ENCODE measurements around the gene SPRED2. TPM values are rescaled to one million over a fixed set of nuclear protein-coding genes. Genes with fewer than 3 reads are reported as not detected.

The SPRED2 gene
- total and polyA plus RNA-seq, 12 donors: 10.2 to 20.7 (median 17.0) TPM

DNA sequence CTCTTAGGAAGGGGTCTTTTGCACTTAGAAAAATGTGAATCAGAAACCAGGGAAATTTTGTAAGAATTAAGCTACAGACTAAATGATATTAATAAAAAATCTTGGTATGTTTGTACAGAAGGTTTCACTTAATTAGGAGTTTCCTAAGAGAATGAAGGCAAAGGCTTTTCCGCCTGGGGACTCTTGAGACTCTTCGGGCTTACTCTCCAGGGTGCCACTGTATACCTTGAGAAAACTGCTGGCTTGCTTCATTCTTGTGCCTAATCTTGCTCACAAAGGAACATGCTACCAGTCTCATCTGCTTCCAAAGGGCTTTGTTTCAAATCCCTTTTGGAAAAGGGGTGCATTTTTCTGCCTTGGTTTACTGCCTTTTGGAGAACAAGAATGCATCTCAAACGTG lies 155.3 kb downstream of the SPRED2 start:
- TF ChIP-seq, protein P1, sequence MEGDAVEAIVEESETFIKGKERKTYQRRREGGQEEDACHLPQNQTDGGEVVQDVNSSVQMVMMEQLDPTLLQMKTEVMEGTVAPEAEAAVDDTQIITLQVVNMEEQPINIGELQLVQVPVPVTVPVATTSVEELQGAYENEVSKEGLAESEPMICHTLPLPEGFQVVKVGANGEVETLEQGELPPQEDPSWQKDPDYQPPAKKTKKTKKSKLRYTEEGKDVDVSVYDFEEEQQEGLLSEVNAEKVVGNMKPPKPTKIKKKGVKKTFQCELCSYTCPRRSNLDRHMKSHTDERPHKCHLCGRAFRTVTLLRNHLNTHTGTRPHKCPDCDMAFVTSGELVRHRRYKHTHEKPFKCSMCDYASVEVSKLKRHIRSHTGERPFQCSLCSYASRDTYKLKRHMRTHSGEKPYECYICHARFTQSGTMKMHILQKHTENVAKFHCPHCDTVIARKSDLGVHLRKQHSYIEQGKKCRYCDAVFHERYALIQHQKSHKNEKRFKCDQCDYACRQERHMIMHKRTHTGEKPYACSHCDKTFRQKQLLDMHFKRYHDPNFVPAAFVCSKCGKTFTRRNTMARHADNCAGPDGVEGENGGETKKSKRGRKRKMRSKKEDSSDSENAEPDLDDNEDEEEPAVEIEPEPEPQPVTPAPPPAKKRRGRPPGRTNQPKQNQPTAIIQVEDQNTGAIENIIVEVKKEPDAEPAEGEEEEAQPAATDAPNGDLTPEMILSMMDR (IDR thresholded peaks at IDR 0.05): no peak
- Histone ChIP-seq H3K27ac (peak overlapping the region in 3 of 10 donors; percentile 47 to 59 (median 50)), H3K36me3 (peaks cover 0 to 25% (median 3%) of the 10 kb centered on the region in 9 donors), H3K27me3 (no peaks in the 10 kb centered on the region), H3K4me3 (no peak overlapping the region), H3K9me3 (no peaks in the 10 kb centered on the region), H3K4me1 (peaks cover 6 to 56% (median 38%) of the 10 kb centered on the region in 9 donors)
- DNase-seq: no peak
- intact Hi-C loops (cut with DNase I): loop anchor here in 5 of 10 donors (5.0 to 10.0 kb wide), 4 partner anchors 35 to 160 kb away; partner anchors contain the start of gene SPRED2 (in 4 of the 5)
- no peak for ATAC-seq
- 53 to 66% methylated on average over 3 of the region's 3 CpGs for WGBS, 2 donors

DNA sequence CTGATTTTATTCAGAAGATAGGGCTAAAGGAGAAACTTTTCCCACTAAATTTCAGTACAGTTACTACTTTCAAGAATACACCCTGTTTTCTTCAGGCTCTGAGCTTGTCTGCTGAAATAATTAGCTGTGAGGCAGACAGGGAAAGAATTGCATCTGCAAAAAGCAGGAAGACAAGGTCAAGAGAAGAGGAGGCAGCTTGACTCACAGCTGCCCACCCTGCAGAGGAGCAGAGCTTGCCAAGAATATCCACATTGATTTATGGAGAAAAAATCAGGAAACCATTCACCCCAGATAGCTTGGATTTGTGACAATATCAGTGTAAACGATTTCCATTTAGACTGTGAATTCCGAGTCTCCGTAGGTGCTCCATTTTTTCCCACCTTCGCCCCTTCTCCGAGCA lies 155.8 kb downstream of the SPRED2 start:
- Histone ChIP-seq H3K36me3 (peaks cover 0 to 31% (median 6%) of the 10 kb centered on the region in 9 donors), H3K27me3 (no peaks in the 10 kb centered on the region), H3K9me3 (no peaks in the 10 kb centered on the region), H3K4me3 (no peak overlapping the region), H3K27ac (peak overlapping the region in 4 of 10 donors; percentile 47 to 59 (median 50)), H3K4me1 (peaks cover 6 to 51% (median 38%) of the 10 kb centered on the region in 9 donors)
- DNase-seq: no peak
- intact Hi-C loops (cut with DNase I): loop anchor here in 5 of 10 donors (5.0 to 10.0 kb wide), 4 partner anchors 36 to 161 kb away; partner anchors contain the start of gene SPRED2 (in 4 of the 5)
- peak in 4 of 8 donors; percentile 12 to 58 (median 37) for ATAC-seq
- WGBS, 2 donors: 57 to 67% methylated on average over 5 of the region's 5 CpGs
- TF ChIP-seq, protein P1 (IDR thresholded peaks at IDR 0.05): no peak

DNA sequence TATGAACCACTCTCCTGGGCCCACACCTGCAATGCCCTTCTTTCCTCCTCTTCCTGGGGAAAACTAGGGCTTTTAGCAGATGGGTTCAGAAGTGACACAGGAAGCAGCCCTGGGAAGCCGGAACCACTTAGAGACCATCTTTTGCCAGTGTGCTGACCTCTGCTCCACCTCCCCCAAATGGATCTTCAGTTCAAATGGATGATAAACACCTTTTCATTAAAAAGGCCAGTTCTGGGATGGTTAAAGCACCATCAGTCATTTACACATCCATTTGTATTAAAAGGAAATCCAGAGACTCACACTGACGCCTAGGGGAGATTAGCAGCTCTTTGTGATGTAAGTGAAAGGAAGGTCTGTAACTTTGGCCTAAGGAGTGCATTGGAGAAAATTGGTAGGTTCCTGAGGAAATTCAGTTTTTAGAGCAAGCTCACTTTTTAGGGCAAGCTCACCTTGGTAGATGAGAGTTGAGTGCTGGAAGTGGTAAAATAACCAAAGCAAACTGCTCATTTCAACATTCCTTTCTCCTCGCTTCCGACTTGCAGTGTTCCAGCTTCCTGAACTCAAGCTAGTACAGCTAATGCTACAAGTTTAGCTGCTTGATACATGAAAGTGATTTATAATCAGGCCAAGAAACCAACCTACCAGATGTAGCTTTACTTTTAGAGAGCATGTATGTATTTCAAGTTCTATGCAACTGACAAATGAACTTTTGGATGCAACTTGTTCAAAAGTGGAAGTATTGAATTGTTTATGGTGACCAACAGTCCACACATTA lies 157.1 kb downstream of the SPRED2 start:
- WGBS, 2 donors: 62 to 70% methylated on average over 4 of the region's 4 CpGs
- peaks cover 6 to 49% (median 38%) of the 10 kb centered on the region in 9 donors for H3K4me1 ChIP-seq
- no peaks in the 10 kb centered on the region for H3K9me3 ChIP-seq
- TF ChIP-seq, protein P1 (IDR thresholded peaks at IDR 0.05): no peak
- peaks cover 0 to 43% (median 6%) of the 10 kb centered on the region in 9 donors for H3K36me3 ChIP-seq
- no peaks in the 10 kb centered on the region for H3K27me3 ChIP-seq
- DNase-seq (no peak), ATAC-seq (no peak)
- intact Hi-C loops (cut with DNase I): loop anchor here in 5 of 10 donors (5.0 to 10.0 kb wide), 4 partner anchors 37 to 162 kb away; partner anchors contain the start of gene SPRED2 (in 4 of the 5)
- H3K4me3 ChIP-seq: no peak overlapping the region
- peak overlapping the region in 1 of 10 donors; percentile 59 for H3K27ac ChIP-seq

DNA sequence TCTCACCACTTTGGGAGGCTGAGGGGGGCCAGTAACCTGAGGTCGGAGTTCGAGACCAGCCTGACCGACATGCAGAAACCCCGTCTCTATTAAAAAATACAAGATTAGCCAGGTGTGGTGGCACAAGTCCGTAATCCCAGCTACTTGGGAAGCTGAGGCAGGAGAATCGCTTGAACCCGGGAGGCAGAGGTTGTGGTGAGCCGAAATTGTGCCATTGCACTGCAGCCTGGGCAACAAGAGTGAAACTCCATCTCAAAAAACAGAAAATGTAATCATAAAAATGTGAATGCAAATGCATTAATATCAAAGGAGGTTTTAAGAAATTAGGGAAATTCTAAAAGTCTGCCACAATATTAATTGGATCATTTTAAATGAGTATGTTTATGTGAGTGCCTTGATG lies 159.1 kb downstream of the SPRED2 start:
- no peaks in the 10 kb centered on the region for H3K27me3 ChIP-seq
- H3K36me3 ChIP-seq: peaks cover 0 to 63% (median 6%) of the 10 kb centered on the region in 9 donors
- DNase-seq: no peak
- H3K4me1 ChIP-seq: peaks cover 3 to 35% (median 31%) of the 10 kb centered on the region in 9 donors
- no peak for ATAC-seq
- H3K27ac ChIP-seq: no peak overlapping the region
- TF ChIP-seq, protein P1 (IDR thresholded peaks at IDR 0.05): no peak
- H3K4me3 ChIP-seq: no peak overlapping the region
- whole genome bisulfite sequencing, 2 donors: 92 to 96% methylated on average over 8 of the region's 8 CpGs
- intact Hi-C loops (cut with DNase I): loop anchor here in 2 of 10 donors (10.0 kb wide), 1 partner anchor 161 kb away; the partner anchor contains the start of gene SPRED2 (in 2 of the 2)
- no peaks in the 10 kb centered on the region for H3K9me3 ChIP-seq
